ENCODE measurements around the gene ATP5MK. TPM values are rescaled to one million over a fixed set of nuclear protein-coding genes. Genes with fewer than 3 reads are reported as not detected.

The ATP5MK gene
- polyA plus RNA-seq: 100 to 1,000 TPM; 707 to 972 TPM

GRCh38 chr10:103396067-103396788 is at the start of gene ATP5MK, which contains the start of gene PDCD11:
Gene ATP5MK (minus strand): TSS chr10:103396475. CDS start chr10:103392457, 4,018 bp downstream.
Gene PDCD11 (plus strand): TSS chr10:103396626. CDS start chr10:103398427, 1,801 bp downstream.
- Histone ChIP-seq H3K27ac (ENCODE audit: low read depth in 2 of 2, low read length in 1 of 2) (peak within 1 kb of the TSS; percentile 86 to 91), H3K9me3 (ENCODE audit: control insufficient read depth in 2 of 2, insufficient read depth in 1 of 2, low read depth in 1 of 2, low read length in 1 of 2) (no peaks in the 10 kb centered on the region), H3K4me3 (ENCODE audit: low read depth in 1 of 2, low read length in 2 of 2) (peak within 1 kb of the TSS; percentile 98 to 99), H3K27me3 (ENCODE audit: control insufficient read depth in 1 of 2, insufficient read depth in 2 of 2, low read length in 2 of 2) (no peaks in the 10 kb centered on the region), H3K4me1 (ENCODE audit: control insufficient read depth in 2 of 2, insufficient read depth in 2 of 2, low read length in 1 of 2) (peaks cover 5% of the 10 kb centered on the region in 2 donors), H3K36me3 (ENCODE audit: control insufficient read depth in 2 of 2, insufficient read depth in 2 of 2, low read length in 1 of 2) (peaks cover 2 to 13% of the 10 kb centered on the region in 2 donors)
- 0% methylated on average over 56 of the region's 56 CpGs for WGBS, 2 donors

DNA sequence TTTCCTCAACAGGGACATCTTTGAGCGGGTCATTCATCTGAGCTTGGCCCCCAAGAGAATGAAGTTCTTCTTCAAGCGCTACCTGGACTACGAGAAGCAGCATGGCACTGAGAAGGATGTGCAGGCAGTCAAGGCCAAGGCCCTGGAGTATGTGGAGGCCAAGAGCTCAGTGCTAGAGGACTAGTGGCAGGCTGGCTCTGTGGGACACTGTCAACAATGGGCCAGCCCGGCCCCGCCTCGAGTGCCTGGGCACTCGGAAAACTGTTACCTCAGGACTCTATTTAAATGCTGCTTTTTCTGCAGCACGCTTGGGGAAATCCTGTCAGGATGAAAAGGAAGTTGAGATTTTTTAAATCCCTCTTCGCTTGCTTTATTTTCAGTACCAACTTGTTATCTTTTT is 49.1 kb upstream of the ATP5MK start:
- Histone ChIP-seq H3K27ac (ENCODE audit: low read depth in 2 of 2, low read length in 1 of 2) (peak overlapping the region; percentile 68 to 77), H3K4me3 (ENCODE audit: low read depth in 1 of 2, low read length in 2 of 2) (no peak overlapping the region), H3K4me1 (ENCODE audit: control insufficient read depth in 2 of 2, insufficient read depth in 2 of 2, low read length in 1 of 2) (peaks cover 8 to 13% of the 10 kb centered on the region in 2 donors), H3K27me3 (ENCODE audit: control insufficient read depth in 1 of 2, insufficient read depth in 2 of 2, low read length in 2 of 2) (no peaks in the 10 kb centered on the region), H3K36me3 (ENCODE audit: control insufficient read depth in 2 of 2, insufficient read depth in 2 of 2, low read length in 1 of 2) (peaks cover 12 to 59% of the 10 kb centered on the region in 2 donors), H3K9me3 (ENCODE audit: control insufficient read depth in 2 of 2, insufficient read depth in 1 of 2, low read depth in 1 of 2, low read length in 1 of 2) (no peaks in the 10 kb centered on the region)
- 82 to 88% methylated on average over 9 of the region's 9 CpGs for WGBS, 2 donors

DNA sequence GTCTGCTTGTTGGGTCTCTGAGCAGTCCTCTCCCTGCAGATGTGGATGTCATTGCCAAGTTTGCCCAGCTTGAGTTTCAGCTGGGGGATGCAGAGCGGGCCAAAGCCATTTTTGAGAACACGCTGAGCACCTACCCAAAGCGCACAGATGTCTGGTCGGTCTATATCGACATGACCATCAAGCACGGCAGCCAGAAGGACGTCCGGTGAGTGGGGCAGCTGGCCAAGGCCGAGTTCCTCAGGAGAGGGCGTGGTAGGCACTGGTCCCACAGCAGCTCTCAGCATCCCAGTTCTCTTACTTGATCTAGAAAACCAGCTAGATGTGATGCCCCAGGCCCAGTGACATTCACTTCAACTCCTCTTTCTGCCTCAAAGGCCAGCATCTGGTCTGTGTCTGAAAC is 48.2 kb upstream of the ATP5MK start:
- Histone ChIP-seq H3K9me3 (ENCODE audit: control insufficient read depth in 2 of 2, insufficient read depth in 1 of 2, low read depth in 1 of 2, low read length in 1 of 2) (no peaks in the 10 kb centered on the region), H3K36me3 (ENCODE audit: control insufficient read depth in 2 of 2, insufficient read depth in 2 of 2, low read length in 1 of 2) (peaks cover 16 to 54% of the 10 kb centered on the region in 2 donors), H3K27me3 (ENCODE audit: control insufficient read depth in 1 of 2, insufficient read depth in 2 of 2, low read length in 2 of 2) (no peaks in the 10 kb centered on the region), H3K4me3 (ENCODE audit: low read depth in 1 of 2, low read length in 2 of 2) (no peak overlapping the region), H3K4me1 (ENCODE audit: control insufficient read depth in 2 of 2, insufficient read depth in 2 of 2, low read length in 1 of 2) (peaks cover 4 to 5% of the 10 kb centered on the region in 2 donors), H3K27ac (ENCODE audit: low read depth in 2 of 2, low read length in 1 of 2) (no peak overlapping the region)
- WGBS, 2 donors: 70 to 82% methylated on average over 10 of the region's 10 CpGs

GRCh38 chr10:103443475-103444185 is 47.4 kb upstream of the ATP5MK start:
- 81 to 87% methylated on average over 23 of the region's 23 CpGs for WGBS, 2 donors
- H3K27ac ChIP-seq (ENCODE audit: low read depth in 2 of 2, low read length in 1 of 2): no peak overlapping the region
- H3K4me3 ChIP-seq (ENCODE audit: low read depth in 1 of 2, low read length in 2 of 2): no peak overlapping the region
- peaks cover 12 to 48% of the 10 kb centered on the region in 2 donors for H3K36me3 ChIP-seq (ENCODE audit: control insufficient read depth in 2 of 2, insufficient read depth in 2 of 2, low read length in 1 of 2)
- no peaks in the 10 kb centered on the region for H3K27me3 ChIP-seq (ENCODE audit: control insufficient read depth in 1 of 2, insufficient read depth in 2 of 2, low read length in 2 of 2)
- no peaks in the 10 kb centered on the region for H3K4me1 ChIP-seq (ENCODE audit: control insufficient read depth in 2 of 2, insufficient read depth in 2 of 2, low read length in 1 of 2)
- no peaks in the 10 kb centered on the region for H3K9me3 ChIP-seq (ENCODE audit: control insufficient read depth in 2 of 2, insufficient read depth in 1 of 2, low read depth in 1 of 2, low read length in 1 of 2)

DNA sequence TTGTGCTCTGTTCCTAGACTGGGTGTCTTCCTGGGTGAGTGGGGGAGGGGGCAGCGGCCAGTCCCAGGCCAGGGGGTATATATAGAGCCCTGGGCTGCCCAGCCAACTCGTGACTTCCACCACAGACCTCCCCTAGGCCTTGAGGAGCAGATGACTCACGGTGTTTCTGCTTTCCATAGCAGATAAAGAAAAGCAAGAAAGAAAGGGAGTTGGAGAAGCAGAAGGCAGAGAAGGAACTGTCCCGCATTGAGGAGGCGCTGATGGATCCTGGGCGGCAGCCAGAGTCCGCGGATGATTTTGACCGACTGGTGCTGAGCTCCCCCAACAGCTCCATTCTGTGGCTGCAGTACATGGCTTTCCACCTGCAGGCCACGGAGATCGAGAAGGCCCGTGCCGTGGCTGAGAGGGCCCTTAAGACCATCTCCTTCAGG is 45.8 kb upstream of the ATP5MK start:
- H3K27ac ChIP-seq (ENCODE audit: low read depth in 2 of 2, low read length in 1 of 2): no peak overlapping the region

DNA sequence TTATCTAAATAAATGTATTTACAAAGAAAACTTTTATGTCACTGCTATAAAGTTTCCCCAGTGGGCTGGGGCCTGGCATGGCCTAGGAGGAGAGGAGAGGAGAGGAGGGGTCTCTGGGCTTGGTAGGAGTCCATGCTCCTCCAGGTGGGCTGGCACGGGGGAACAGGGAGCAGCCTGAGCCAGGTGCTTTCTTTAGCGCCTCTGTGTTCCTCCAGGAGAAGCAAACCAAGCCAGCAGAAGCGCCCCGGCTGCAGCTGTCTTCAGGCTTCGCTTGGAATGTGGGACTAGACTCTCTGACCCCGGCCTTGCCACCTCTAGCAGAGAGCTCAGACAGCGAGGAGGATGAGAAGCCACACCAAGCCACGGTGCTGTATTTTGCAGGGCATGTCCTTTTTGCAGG is 45.3 kb upstream of the ATP5MK start:
- 79 to 82% methylated on average over 8 of the region's 8 CpGs for WGBS, 2 donors
- H3K27ac ChIP-seq (ENCODE audit: low read depth in 2 of 2, low read length in 1 of 2): no peak overlapping the region
- peaks cover 12 to 49% of the 10 kb centered on the region in 2 donors for H3K36me3 ChIP-seq (ENCODE audit: control insufficient read depth in 2 of 2, insufficient read depth in 2 of 2, low read length in 1 of 2)

More for the DNA sequence above, 45.8 kb upstream of the ATP5MK start:
- 76 to 77% methylated on average over 13 of the region's 13 CpGs for WGBS, 2 donors
- Histone ChIP-seq H3K36me3 (ENCODE audit: control insufficient read depth in 2 of 2, insufficient read depth in 2 of 2, low read length in 1 of 2) (peaks cover 12 to 47% of the 10 kb centered on the region in 2 donors), H3K4me3 (ENCODE audit: low read depth in 1 of 2, low read length in 2 of 2) (no peak overlapping the region), H3K27me3 (ENCODE audit: control insufficient read depth in 1 of 2, insufficient read depth in 2 of 2, low read length in 2 of 2) (no peaks in the 10 kb centered on the region), H3K9me3 (ENCODE audit: control insufficient read depth in 2 of 2, insufficient read depth in 1 of 2, low read depth in 1 of 2, low read length in 1 of 2) (no peaks in the 10 kb centered on the region), H3K4me1 (ENCODE audit: control insufficient read depth in 2 of 2, insufficient read depth in 2 of 2, low read length in 1 of 2) (no peaks in the 10 kb centered on the region)

DNA sequence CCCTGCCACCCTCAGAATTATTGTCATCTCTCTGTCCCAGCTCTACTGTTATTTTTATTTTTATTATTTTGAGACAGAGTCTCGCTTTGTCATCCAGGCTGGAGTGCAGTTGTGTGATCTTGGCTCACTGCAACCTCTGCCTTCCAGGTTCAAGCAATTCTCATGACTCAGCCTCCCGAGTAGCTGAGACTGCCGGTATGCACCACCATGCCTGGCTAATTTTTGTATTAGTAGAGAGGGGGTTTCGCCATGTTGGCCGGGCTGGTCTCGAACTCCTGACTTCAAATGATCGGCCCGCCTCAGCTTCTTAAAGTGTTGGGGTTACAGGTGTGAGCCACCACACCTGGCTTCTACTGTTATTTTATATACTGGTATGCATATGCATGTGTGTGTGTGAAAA is 44.9 kb upstream of the ATP5MK start:
- WGBS, 2 donors: 92% methylated on average over 8 of the region's 8 CpGs
- H3K27me3 ChIP-seq (ENCODE audit: control insufficient read depth in 1 of 2, insufficient read depth in 2 of 2, low read length in 2 of 2): no peaks in the 10 kb centered on the region
- H3K4me1 ChIP-seq (ENCODE audit: control insufficient read depth in 2 of 2, insufficient read depth in 2 of 2, low read length in 1 of 2): no peaks in the 10 kb centered on the region
- no peak overlapping the region for H3K27ac ChIP-seq (ENCODE audit: low read depth in 2 of 2, low read length in 1 of 2)
- no peaks in the 10 kb centered on the region for H3K9me3 ChIP-seq (ENCODE audit: control insufficient read depth in 2 of 2, insufficient read depth in 1 of 2, low read depth in 1 of 2, low read length in 1 of 2)
- H3K36me3 ChIP-seq (ENCODE audit: control insufficient read depth in 2 of 2, insufficient read depth in 2 of 2, low read length in 1 of 2): peaks cover 16 to 51% of the 10 kb centered on the region in 2 donors
- no peak overlapping the region for H3K4me3 ChIP-seq (ENCODE audit: low read depth in 1 of 2, low read length in 2 of 2)

More for the DNA sequence above, 45.3 kb upstream of the ATP5MK start:
- no peaks in the 10 kb centered on the region for H3K9me3 ChIP-seq (ENCODE audit: control insufficient read depth in 2 of 2, insufficient read depth in 1 of 2, low read depth in 1 of 2, low read length in 1 of 2)
- H3K4me1 ChIP-seq (ENCODE audit: control insufficient read depth in 2 of 2, insufficient read depth in 2 of 2, low read length in 1 of 2): no peaks in the 10 kb centered on the region
- no peak overlapping the region for H3K4me3 ChIP-seq (ENCODE audit: low read depth in 1 of 2, low read length in 2 of 2)
- no peaks in the 10 kb centered on the region for H3K27me3 ChIP-seq (ENCODE audit: control insufficient read depth in 1 of 2, insufficient read depth in 2 of 2, low read length in 2 of 2)

DNA sequence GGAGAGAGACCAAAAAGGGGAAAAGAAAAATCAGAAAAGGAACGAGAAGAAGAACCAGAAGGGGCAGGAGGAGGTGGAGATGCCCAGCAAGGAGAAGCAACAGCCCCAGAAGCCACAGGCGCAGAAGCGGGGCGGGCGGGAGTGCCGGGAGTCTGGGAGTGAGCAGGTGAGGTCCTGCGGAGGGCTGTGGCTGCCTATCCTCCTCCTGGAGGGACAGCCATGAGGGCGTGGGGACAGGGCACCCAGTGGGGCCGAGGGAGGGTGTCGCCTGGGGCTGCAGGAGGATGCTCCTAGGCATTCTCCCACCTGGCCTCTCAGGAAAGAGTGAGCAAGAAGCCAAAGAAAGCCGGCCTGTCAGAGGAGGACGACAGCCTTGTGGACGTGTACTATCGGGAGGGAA is 44.1 kb upstream of the ATP5MK start:
- peaks cover 11 to 54% of the 10 kb centered on the region in 2 donors for H3K36me3 ChIP-seq (ENCODE audit: control insufficient read depth in 2 of 2, insufficient read depth in 2 of 2, low read length in 1 of 2)
- 94 to 97% methylated on average over 11 to 14 of the region's 14 CpGs for WGBS, 2 donors
- no peak overlapping the region for H3K4me3 ChIP-seq (ENCODE audit: low read depth in 1 of 2, low read length in 2 of 2)
- H3K4me1 ChIP-seq (ENCODE audit: control insufficient read depth in 2 of 2, insufficient read depth in 2 of 2, low read length in 1 of 2): no peaks in the 10 kb centered on the region
- no peak overlapping the region for H3K27ac ChIP-seq (ENCODE audit: low read depth in 2 of 2, low read length in 1 of 2)
- H3K27me3 ChIP-seq (ENCODE audit: control insufficient read depth in 1 of 2, insufficient read depth in 2 of 2, low read length in 2 of 2): no peaks in the 10 kb centered on the region
- H3K9me3 ChIP-seq (ENCODE audit: control insufficient read depth in 2 of 2, insufficient read depth in 1 of 2, low read depth in 1 of 2, low read length in 1 of 2): no peaks in the 10 kb centered on the region

DNA sequence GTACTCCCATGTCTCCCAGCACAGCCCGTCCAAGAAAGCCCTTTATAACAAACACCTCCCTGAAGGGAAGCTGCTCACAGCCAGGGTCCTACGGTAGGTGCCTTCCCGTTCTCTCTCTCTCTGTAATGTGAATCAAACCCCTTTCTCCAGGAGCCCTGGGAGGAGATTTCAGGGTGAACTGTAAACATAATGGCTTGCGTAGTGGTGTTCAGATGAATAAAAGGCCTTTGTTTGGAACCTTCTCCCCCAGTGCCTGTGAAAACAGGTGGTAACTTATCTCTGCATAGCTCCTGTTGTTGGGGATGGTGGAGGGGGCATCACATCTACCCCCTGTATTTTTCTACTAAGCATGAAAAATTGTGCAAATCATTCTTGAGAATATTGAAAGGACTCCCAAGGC is 43.5 kb upstream of the ATP5MK start:
- no peak overlapping the region for H3K4me3 ChIP-seq (ENCODE audit: low read depth in 1 of 2, low read length in 2 of 2)
- H3K36me3 ChIP-seq (ENCODE audit: control insufficient read depth in 2 of 2, insufficient read depth in 2 of 2, low read length in 1 of 2): peaks cover 11 to 50% of the 10 kb centered on the region in 2 donors

More for the DNA sequence above, 43.5 kb upstream of the ATP5MK start:
- no peak overlapping the region for H3K27ac ChIP-seq (ENCODE audit: low read depth in 2 of 2, low read length in 1 of 2)
- H3K27me3 ChIP-seq (ENCODE audit: control insufficient read depth in 1 of 2, insufficient read depth in 2 of 2, low read length in 2 of 2): no peaks in the 10 kb centered on the region
- no peaks in the 10 kb centered on the region for H3K4me1 ChIP-seq (ENCODE audit: control insufficient read depth in 2 of 2, insufficient read depth in 2 of 2, low read length in 1 of 2)
- whole genome bisulfite sequencing, 2 donors: 87 to 92% methylated on average over 4 of the region's 4 CpGs
- H3K9me3 ChIP-seq (ENCODE audit: control insufficient read depth in 2 of 2, insufficient read depth in 1 of 2, low read depth in 1 of 2, low read length in 1 of 2): no peaks in the 10 kb centered on the region

All from esophagus (tissue), 2 donors.